DMS153 (cell line): ENCODE data around the gene BOK.

Experiments used
- DNase-seq: peaks from one replicate; lab custom pipeline; 2025; lab: John Stamatoyannopoulos, UW

BOK gene

GRCh38 chr2:241538838-241539615 lies 19.5 kb upstream of the BOK start:
- DNase-seq, result no peak

DNA sequence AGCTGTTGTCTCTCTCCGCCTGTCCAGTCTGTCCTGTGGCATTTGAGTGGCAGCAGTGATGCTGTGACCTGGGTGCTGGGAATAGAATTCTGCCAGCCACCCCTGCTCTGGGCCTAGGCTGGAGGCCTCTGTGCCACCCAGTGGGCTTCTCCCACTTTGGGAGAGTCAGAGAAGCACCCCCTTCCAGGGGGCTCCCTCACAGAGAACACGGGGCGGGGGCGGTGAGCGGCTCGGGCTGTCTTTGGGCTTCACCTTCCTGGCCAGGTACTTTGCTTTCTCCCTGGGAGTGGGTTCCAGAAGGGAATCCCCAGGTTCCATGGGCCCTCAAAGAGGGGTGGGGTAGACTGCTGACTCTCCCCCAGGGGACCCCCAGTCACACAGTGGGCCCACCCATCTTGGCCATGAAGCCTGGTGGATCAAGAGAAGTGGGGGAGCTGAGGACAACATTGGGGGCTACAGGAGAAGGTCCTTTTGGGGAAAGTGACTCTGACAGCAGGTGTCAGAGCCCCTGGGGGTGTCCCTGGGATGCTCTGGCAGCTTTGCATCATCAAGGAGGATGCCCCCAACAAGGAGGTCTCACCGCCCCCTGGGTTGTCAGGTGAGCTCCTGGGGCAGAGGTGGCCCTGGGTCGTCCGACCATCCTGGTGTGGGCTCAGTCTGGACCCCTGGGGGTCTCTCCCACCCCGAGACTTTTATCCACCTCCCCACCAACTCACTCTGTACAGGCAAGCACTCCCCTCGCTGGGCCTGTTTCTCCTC lies 18.8 kb upstream of the BOK start:
- DNase-seq, result no peak

DNA sequence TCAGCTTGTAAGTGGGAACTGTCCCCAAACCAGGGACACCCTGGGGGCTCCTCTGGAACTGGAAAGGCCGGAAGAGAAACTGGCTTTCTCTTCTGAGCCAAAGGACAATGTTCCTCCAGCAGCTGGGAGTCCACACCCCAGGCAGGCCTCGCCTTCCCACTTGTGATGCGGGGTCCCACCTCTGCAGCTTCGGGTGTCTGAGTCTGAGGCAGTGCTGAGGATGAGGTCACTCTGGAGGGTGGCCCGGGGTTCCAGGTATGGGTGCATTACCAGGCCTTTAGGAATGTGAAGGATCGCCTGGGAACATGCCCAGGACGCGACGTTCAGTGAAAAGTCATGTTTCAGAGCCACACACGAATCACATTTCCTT lies 18.2 kb upstream of the BOK start:
- no peak for DNase-seq

GRCh38 chr2:241540771-241541561 lies 17.6 kb upstream of the BOK start:
- DNase-seq, result peak; percentile 73

DNA sequence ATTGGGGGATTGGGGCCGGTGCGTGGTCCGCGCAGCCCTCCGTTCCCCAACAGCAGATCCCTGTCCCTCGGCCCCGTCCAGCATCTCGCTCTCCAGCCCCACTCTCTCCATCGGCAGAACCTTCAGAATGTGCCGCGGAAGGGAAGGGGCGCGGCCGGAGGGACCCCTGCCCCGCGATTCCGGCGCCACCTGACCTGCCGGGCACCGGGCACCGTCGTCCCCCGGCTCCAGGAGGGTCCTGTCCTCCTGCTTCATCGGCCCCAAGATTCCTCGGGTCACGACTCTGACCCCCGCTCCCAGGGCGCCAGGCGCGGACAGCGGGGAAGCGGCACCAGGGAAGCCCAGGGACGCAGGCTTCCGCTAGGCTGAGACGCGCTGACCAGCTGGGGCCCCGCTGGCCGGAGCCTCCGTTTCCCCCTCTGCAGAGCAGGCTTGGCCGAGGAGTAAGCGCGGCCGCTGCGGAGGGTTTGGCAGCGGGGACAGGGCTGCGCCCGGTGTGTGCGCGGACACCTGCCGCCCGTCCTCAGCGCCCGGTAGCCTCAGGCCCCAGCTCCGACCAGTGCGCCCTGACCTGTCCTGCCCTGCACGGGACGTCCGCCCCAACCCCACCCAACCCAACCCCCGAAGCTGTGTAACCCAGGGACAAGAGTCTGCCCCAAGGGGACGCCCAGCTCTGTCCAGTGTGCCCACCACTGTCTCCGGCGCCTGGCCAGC lies 16.8 kb upstream of the BOK start:
- no peak for DNase-seq

DNA sequence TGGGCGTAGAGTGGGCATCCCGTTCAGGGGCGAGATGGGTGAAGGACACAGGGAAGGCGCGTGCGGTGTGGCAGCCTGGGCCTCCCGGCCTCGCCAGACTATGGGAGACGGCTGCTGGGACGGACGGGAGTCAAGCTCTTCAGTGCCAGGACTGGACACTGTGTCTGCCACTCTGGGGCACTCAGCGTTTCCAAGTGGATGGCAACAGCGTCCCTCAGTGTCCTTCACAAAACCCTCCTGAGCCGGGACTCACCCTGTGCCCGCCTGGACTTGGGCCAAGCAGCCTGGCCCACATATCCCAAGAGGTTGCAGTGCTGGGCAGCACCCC lies 16.3 kb upstream of the BOK start:
- DNase-seq, result no peak

- DNase-seq, result no peak
Measured at GRCh38 chr2:241545106-241545505, 13.4 kb upstream of the BOK start.

- no peak for DNase-seq
Measured at GRCh38 chr2:241545523-241546473, 12.7 kb upstream of the BOK start.

GRCh38 chr2:241546771-241547498 lies 11.6 kb upstream of the BOK start:
- DNase-seq, result no peak

DNA sequence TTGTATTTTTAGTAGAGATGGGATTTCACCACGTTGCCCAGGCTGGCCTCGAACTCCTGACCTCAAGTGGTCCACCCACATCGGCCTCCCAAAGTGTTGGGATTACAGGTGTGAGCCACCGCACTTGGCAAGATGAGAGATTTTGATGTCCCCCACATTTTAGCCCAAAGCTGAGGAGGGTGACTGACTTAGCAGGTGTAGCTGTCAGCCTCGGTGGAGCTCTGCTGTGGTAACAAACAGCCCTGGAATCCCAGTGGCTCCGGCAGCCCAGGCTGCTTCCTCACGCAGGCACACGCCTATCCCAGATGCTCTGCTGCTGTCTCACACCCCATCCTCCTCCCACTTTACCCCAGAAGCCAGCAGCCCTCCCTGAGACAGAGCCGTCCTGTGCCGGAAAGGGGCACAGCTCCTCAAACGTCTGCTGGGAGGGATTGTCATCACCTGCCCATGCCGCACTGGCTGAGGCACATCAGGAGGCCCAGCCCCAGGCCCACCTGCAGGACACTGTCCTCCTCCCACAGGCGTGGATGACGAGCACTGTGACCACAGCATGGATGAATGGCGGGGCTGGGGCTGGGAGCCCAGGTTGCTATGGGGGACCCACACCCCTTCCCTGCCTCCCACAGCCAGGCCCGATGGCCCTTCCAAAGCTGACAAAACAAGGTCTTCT lies 10.6 kb upstream of the BOK start:
- DNase-seq, result no peak

GRCh38 chr2:241548451-241548835 lies 10.1 kb upstream of the BOK start:
- DNase-seq, result no peak

GRCh38 chr2:241550616-241551580 lies 7.6 kb upstream of the BOK start:
- DNase-seq, result no peak

GRCh38 chr2:241551599-241551997 lies 6.9 kb upstream of the BOK start:
- no peak for DNase-seq

DNA sequence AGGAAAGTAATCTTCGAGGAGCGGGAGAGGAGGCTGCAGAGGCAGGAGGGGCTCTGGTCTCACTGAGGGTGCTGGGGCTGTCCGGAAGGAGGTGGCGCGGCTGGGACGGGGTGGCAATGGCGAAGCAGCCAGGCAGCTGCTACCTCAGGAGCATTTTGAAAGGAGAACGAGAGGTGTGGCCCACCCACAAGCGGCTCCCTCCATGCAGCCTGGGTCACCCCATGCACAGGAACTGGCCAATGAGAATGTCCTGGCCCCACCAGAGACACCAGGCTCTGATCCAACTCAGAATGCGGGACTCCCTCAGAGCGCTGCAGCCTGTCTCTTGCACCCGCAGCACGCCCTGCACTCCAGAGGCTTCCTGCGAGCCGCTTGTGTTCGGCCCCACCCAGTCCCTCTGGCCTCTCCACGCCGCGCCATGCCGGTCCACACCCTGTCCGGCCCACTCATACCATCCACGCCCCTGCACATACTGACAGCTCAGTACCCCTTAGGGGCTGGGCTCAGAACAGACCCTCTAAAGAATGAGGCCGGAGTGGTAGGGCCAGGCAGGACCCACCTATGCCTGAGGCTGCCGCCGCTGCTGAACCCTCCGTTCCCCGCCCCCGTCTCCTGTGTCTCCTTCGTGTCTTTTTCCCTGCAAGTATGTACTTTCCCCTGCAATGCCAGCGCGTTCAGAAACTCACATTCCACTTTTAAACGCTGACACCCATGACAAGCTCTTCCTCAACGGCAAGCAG lies 6.4 kb upstream of the BOK start:
- DNase-seq, result no peak

DNA sequence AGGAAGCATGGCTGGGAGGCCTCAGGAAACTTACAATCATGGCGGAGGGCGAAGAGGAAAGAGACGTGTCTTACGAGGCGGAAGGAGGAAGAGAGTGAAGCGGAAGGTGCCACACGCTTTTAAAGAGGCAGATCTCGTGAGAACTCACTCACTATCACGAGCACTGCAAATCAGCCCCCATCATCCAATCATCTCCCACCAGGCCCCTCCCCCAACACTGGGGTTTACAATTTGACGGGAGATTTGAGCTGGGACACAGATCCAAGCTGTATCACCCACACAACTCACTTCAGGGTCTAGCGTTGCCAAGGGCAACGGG lies 5.1 kb upstream of the BOK start:
- DNase-seq, result no peak

GRCh38 chr2:241553981-241554380 lies 4.6 kb upstream of the BOK start:
- no peak for DNase-seq

DNA sequence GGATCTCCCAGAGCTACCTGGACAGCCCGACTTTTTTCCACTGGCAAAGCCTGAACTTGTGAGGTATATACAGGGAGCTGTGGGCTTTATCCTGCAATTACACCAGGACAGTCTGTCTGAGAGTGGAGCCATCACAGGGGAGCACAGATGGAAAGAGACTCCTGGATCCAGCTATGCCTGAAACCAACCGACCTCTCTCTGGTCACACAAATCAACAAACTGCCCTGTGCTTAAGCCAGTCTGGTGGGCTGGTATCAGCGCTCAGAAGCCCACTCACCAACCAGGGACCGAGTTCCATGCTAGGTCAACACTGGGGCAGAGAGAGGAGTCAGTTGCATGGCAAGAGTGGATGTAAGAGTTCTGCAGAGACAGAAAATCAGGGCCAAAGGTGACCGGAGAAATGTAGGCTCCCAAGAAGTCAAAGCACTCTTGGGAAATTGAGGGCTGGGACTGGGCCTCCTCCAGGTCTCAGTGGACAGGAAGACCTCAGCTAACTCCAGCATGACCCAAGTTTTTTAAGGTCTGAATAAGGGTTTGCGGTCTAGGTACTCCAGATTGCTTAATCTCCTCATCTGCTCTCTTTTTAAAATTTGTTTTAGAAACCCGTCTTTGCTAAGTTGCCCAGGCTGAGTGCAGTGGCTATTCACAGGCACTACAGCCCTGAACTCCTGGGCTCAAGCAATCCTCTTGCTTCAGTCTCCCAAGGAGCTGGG lies 3.8 kb upstream of the BOK start:
- no peak for DNase-seq

GRCh38 chr2:241555711-241556110 lies 2.8 kb upstream of the BOK start:
- peak; percentile 31 for DNase-seq
